Activated B cell treated with CpG ODN at 0.5 μM for 24 hours (primary cell): ENCODE data around the gene APOBEC3H. TPM values are rescaled to one million over a fixed set of nuclear protein-coding genes. Genes with fewer than 3 reads are reported as not detected.

Experiments
- ATAC-seq: fragments of 200-7000 bp; cut with Tn5 transposase; one replicate; pipeline ENCODE4 v1.10.0; 2021; ENCODE audit warnings: low read depth, mild to moderate bottlenecking, moderate library complexity
- CTCF ChIA-PET: fragments of 350-600 bp; sonication (Branson Sonifier 250); formaldehyde crosslinking; loops from one replicate; lab custom pipeline; 2021; ENCODE audit warnings: antibody characterized with exemption; lab: Charles Lee
- POLR2A ChIA-PET: fragments of 350-600 bp; sonication (Branson Sonifier 250); formaldehyde crosslinking; loops from one replicate; lab custom pipeline; 2021; ENCODE audit warnings: antibody characterized with exemption; lab: Charles Lee
- DNase-seq: peaks from one replicate; pipeline ENCODE4 v3.0.0; 2022
- H3K27ac Mint-ChIP-seq: one replicate; pipeline ENCODE4 v1.8.0; 2020; ENCODE audit warnings: mixed read lengths
- H3K27me3 Mint-ChIP-seq: one replicate; pipeline ENCODE4 v1.8.0; 2021; ENCODE audit warnings: mixed read lengths
- H3K36me3 Mint-ChIP-seq: one replicate; pipeline ENCODE4 v1.8.0; 2021; ENCODE audit warnings: low read depth, mixed read lengths
- H3K4me1 Mint-ChIP-seq: one replicate; pipeline ENCODE4 v1.8.0; 2021; ENCODE audit warnings: mixed read lengths
- H3K4me3 Mint-ChIP-seq: one replicate; pipeline ENCODE4 v1.8.0; 2020; ENCODE audit warnings: mild to moderate bottlenecking, mixed read lengths
- H3K9me3 Mint-ChIP-seq: one replicate; pipeline ENCODE4 v1.8.0; 2020; ENCODE audit warnings: mixed read lengths
- intact Hi-C: fragments of 100-400 bp; cut with micrococcal nuclease; formaldehyde crosslinking; loops from one replicate; pipeline ENCODE4 v1.15.1; 2024
- total RNA-seq: library from RNA; stranded (reverse); gene quantifications from 2 replicates; pipeline ENCODE4 v1.2.3, GENCODE V29; 2022
- TF ChIP-seq, protein P1 (sequence below): fragments of 200-600 bp; IDR thresholded peaks from one replicate; pipeline ENCODE4 v1.8.0; 2022; ENCODE audit warnings: antibody characterized with exemption, mild to moderate bottlenecking

APOBEC3H gene
- total RNA-seq, 1 donor from 2014 or later = 1.4 TPM

- Mint-ChIP-seq H3K4me3 (no peak overlapping the region), H3K27ac (peak overlapping the region; percentile 54), H3K27me3 (no peaks in the 10 kb centered on the region), H3K9me3 (no peaks in the 10 kb centered on the region), H3K4me1 (peaks cover 33% of the 10 kb centered on the region), H3K36me3 (no peaks in the 10 kb centered on the region)
- CTCF ChIA-PET = interaction anchor here (1.0 to 1.6 kb wide), 2 partner anchors 10 to 239 kb away, joined by 3 to 4 read pairs; no protein-coding TSS in a partner anchor
- TF ChIP-seq, protein P1, sequence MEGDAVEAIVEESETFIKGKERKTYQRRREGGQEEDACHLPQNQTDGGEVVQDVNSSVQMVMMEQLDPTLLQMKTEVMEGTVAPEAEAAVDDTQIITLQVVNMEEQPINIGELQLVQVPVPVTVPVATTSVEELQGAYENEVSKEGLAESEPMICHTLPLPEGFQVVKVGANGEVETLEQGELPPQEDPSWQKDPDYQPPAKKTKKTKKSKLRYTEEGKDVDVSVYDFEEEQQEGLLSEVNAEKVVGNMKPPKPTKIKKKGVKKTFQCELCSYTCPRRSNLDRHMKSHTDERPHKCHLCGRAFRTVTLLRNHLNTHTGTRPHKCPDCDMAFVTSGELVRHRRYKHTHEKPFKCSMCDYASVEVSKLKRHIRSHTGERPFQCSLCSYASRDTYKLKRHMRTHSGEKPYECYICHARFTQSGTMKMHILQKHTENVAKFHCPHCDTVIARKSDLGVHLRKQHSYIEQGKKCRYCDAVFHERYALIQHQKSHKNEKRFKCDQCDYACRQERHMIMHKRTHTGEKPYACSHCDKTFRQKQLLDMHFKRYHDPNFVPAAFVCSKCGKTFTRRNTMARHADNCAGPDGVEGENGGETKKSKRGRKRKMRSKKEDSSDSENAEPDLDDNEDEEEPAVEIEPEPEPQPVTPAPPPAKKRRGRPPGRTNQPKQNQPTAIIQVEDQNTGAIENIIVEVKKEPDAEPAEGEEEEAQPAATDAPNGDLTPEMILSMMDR = no peak
- DNase-seq (no peak), ATAC-seq (peak; percentile 58)
- intact Hi-C loops = loop anchor here (1.0 kb wide), 1 partner anchor 10 kb away; no protein-coding TSS in a partner anchor
- POLR2A ChIA-PET = interaction anchor here (0.6 to 3.0 kb wide), 5 partner anchors 9 to 42 kb away, joined by 3 to 14 read pairs (median 4); no protein-coding TSS in a partner anchor
These were observed 12.3 kb downstream of the APOBEC3H start for GRCh38 chr22:39109361-39109760.

DNA sequence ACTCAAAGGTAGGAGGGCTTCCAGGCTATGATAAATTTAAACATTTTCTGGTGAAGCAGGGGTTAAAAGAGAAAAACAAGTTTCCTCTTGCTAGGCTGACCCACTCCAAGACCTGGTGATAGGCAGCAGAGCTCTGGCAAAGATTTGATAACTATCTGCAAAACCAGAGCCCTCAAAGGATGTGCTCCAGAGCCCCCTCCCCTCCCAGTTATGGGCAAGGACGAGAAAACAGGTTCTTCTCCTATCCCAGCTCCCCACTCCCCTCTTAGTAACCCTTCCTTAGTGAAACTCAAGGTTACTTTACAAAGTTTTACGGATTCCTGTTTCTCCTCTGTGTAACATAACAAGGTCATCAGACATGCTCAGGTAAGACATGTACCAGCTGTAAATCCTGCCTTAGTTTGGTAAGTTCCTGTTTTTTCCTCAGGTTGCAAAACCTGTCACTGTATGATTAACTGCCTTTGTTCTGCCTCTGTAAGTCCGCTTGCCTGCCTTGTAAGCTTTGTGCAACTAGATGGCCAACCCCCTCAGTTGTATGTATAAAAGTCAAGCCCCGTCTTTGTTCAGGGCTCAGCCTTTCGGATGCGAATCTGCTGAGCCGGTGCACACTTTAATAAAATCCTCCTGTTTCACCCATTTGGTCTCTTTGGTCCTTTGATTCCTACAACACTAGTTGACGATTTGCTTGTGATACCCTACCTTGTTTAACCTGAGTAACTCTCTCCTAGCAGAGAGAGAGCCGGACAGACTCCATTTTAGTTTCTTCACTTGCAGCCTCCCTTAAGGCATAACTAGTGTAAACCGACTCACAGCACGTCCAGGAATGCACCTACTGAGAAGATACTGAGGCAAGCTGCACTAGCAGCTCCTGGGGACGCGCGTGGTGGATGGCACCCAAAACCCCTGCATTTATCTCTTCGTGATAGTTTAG lies 13.9 kb downstream of the APOBEC3H start:
- ChIA-PET POLR2A (interaction anchor here (0.6 to 2.0 kb wide), 11 partner anchors 10 to 106 kb away, joined by 3 to 14 read pairs (median 3); no protein-coding TSS in a partner anchor), CTCF (interaction anchor here (1.0 to 1.6 kb wide), 2 partner anchors 108 to 240 kb away, joined by 3 to 4 read pairs; no protein-coding TSS in a partner anchor)
- intact Hi-C loops = no loop called here
- ATAC-seq (peak; percentile 55), DNase-seq (no peak)
- peaks cover 48% of the 10 kb centered on the region for H3K4me1 Mint-ChIP-seq
- H3K27me3 Mint-ChIP-seq = no peaks in the 10 kb centered on the region
- H3K9me3 Mint-ChIP-seq = no peaks in the 10 kb centered on the region
- H3K36me3 Mint-ChIP-seq = no peaks in the 10 kb centered on the region
- peak overlapping the region; percentile 37 for H3K27ac Mint-ChIP-seq
- H3K4me3 Mint-ChIP-seq = no peak overlapping the region
- TF ChIP-seq, protein P1 = no peak

DNA sequence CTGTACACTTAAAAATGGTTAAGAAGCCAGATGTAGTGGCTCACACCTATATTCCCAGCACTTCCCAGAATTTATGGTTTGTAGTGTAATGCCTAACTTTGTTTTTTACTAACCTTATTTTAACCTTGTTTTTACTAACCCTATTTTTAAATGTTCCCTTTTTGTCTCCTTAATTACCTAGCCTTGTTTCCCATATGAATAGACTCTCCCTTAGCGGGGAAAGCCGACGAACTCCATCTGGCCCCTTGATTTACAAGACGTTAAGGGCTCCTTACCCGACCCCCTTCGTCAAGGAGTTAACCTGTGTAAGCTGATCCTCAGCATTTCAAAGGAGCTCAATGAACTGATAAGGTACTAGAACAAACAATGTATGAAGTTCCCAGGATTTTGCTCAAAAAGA lies 17.1 kb downstream of the APOBEC3H start:
- no peak for DNase-seq
- no peaks in the 10 kb centered on the region for H3K36me3 Mint-ChIP-seq
- H3K4me1 Mint-ChIP-seq = peaks cover 69% of the 10 kb centered on the region
- intact Hi-C loops = no loop called here
- H3K4me3 Mint-ChIP-seq = no peak overlapping the region
- H3K27me3 Mint-ChIP-seq = no peaks in the 10 kb centered on the region
- CTCF ChIA-PET = interaction anchor here (1.6 to 2.2 kb wide), 2 partner anchors 14 to 100 kb away, joined by 5 read pairs; partner anchors contain the start of gene APOBEC3C
- peak overlapping the region; percentile 85 for H3K27ac Mint-ChIP-seq
- POLR2A ChIA-PET = interaction anchor here (0.6 to 3.0 kb wide), 7 partner anchors 15 to 167 kb away, joined by 3 to 37 read pairs (median 4); no protein-coding TSS in a partner anchor
- no peaks in the 10 kb centered on the region for H3K9me3 Mint-ChIP-seq
- no peak for ATAC-seq
- TF ChIP-seq, protein P1 = no peak

GRCh38 chr22:39115570-39115969 lies 18.5 kb downstream of the APOBEC3H start:
- no peaks in the 10 kb centered on the region for H3K9me3 Mint-ChIP-seq
- DNase-seq (no peak), ATAC-seq (no peak)
- ChIA-PET CTCF (interaction anchor here (2.2 kb wide), 1 partner anchor 101 kb away, joined by 5 read pairs; the partner anchor contains the start of gene APOBEC3C), POLR2A (interaction anchor here (0.5 to 3.0 kb wide), 8 partner anchors 14 to 412 kb away, joined by 3 to 37 read pairs (median 4); no protein-coding TSS in a partner anchor)
- H3K4me1 Mint-ChIP-seq = peaks cover 59% of the 10 kb centered on the region
- no peaks in the 10 kb centered on the region for H3K36me3 Mint-ChIP-seq
- no peaks in the 10 kb centered on the region for H3K27me3 Mint-ChIP-seq
- intact Hi-C loops = no loop called here
- TF ChIP-seq, protein P1 = no peak
- peak overlapping the region; percentile 85 for H3K27ac Mint-ChIP-seq
- peak overlapping the region; percentile 32 for H3K4me3 Mint-ChIP-seq
